ENCODE data around the gene SNX14. TPM values are rescaled to one million over a fixed set of nuclear protein-coding genes. Genes with fewer than 3 reads are reported as not detected.

SNX14 gene
- total RNA-seq, 1 experiment from 2014 or later, result 119 TPM

GRCh38 chr6:85581572-85581971 lies 12.1 kb downstream of the SNX14 start:
- POLR2A ChIA-PET, result no interaction called here
- H3K36me3 ChIP-seq (ENCODE audit: control insufficient read depth, insufficient read depth, low read length), result no peaks in the 10 kb centered on the region
- H3K9me3 ChIP-seq (ENCODE audit: control insufficient read depth, insufficient read depth, low read depth, low read length), result peaks cover 12% of the 10 kb centered on the region; the same call in 1 of the 2 replicates
- ATAC-seq (no peak), DNase-seq (ENCODE audit: low read depth, low spot score) (no peak)
- CTCF ChIA-PET, result no interaction called here
- in situ Hi-C loops (cut with HindIII; ENCODE audit: low pct_unique_long_range_greater_than_20kb, low sequenced_read_pairs), result no loop called here
- peaks cover 26% of the 10 kb centered on the region for H3K4me1 ChIP-seq (ENCODE audit: control insufficient read depth, insufficient read depth, low read length)
- H3K4me3 ChIP-seq (ENCODE audit: low read depth in 2 of 2, low read length in 2 of 2), result no peak overlapping the region
- no peaks in the 10 kb centered on the region for H3K27me3 ChIP-seq (ENCODE audit: control insufficient read depth, insufficient read depth, low read length)
- TF ChIP-seq SIN3A (IDR thresholded peaks at IDR 0.05; ENCODE audit: borderline replicate concordance, insufficient read depth, low read depth, low read length), result no peak
- no peak for TF ChIP-seq CTCF (IDR thresholded peaks at IDR 0.05)
- no peak for TF ChIP-seq POLR2AphosphoS5 (IDR thresholded peaks at IDR 0.05; ENCODE audit: low read depth, low read length)
- TF ChIP-seq TCF7L2 (IDR thresholded peaks at IDR 0.05; ENCODE audit: low read depth, low read length), result no peak
- TF ChIP-seq REST (IDR thresholded peaks at IDR 0.05; ENCODE audit: insufficient read depth in 1 of 2, low read depth in 2 of 2, low read length in 1 of 2), result no peak
- intact Hi-C loops (cut with micrococcal nuclease; ENCODE audit: unreplicated experiment), result no loop called here
- peak overlapping the region; percentile 61; the same call in 1 of the 2 replicates for H3K27ac ChIP-seq (ENCODE audit: low read length)
- BruUV-seq (replicated peaks), result no TSS peak

GRCh38 chr6:85580878-85581267 lies 12.8 kb downstream of the SNX14 start:
- peaks cover 32% of the 10 kb centered on the region for H3K4me1 ChIP-seq (ENCODE audit: control insufficient read depth, insufficient read depth, low read length)
- H3K9me3 ChIP-seq (ENCODE audit: control insufficient read depth, insufficient read depth, low read depth, low read length), result peaks cover 7% of the 10 kb centered on the region; the same call in 1 of the 2 replicates
- H3K27ac ChIP-seq (ENCODE audit: low read length), result peak overlapping the region; percentile 61
- in situ Hi-C loops (cut with HindIII; ENCODE audit: low pct_unique_long_range_greater_than_20kb, low sequenced_read_pairs) (no loop called here), intact Hi-C loops (cut with micrococcal nuclease; ENCODE audit: unreplicated experiment) (no loop called here)
- no peak overlapping the region for H3K4me3 ChIP-seq (ENCODE audit: low read depth in 2 of 2, low read length in 2 of 2)
- ChIA-PET CTCF (interaction anchor here (0.5 kb wide), 1 partner anchor 56 kb away, joined by 3 read pairs; no protein-coding TSS in a partner anchor), POLR2A (no interaction called here)
- no peak for DNase-seq (ENCODE audit: low read depth, low spot score)
- ATAC-seq, result peak; percentile 82
- no TSS peak for BruUV-seq (replicated peaks)
- TF ChIP-seq TCF7L2 (IDR thresholded peaks at IDR 0.05; ENCODE audit: low read depth, low read length), result no peak
- no peak for TF ChIP-seq SIN3A (IDR thresholded peaks at IDR 0.05; ENCODE audit: borderline replicate concordance, insufficient read depth, low read depth, low read length)
- no peak for TF ChIP-seq REST (IDR thresholded peaks at IDR 0.05; ENCODE audit: insufficient read depth in 1 of 2, low read depth in 2 of 2, low read length in 1 of 2)
- TF ChIP-seq CTCF (IDR thresholded peaks at IDR 0.05), result no peak
- no peak for TF ChIP-seq POLR2AphosphoS5 (IDR thresholded peaks at IDR 0.05; ENCODE audit: low read depth, low read length)
- H3K27me3 ChIP-seq (ENCODE audit: control insufficient read depth, insufficient read depth, low read length), result no peaks in the 10 kb centered on the region
- no peaks in the 10 kb centered on the region for H3K36me3 ChIP-seq (ENCODE audit: control insufficient read depth, insufficient read depth, low read length)

Data from Panc1 (cell line).